IPS DF 4.7 (cell line): ENCODE measurements around the gene UBALD1.

Experiments used
- DNase-seq: peaks from one replicate; pipeline ENCODE4 v3.0.0-alpha.2; 2013; ENCODE audit warnings: low spot score; ENCODE audit errors: extremely low read depth

The UBALD1 gene

GRCh38 chr16:4646773-4647643, 32.3 kb upstream of the UBALD1 start:
- DNase-seq: no peak

- DNase-seq: no peak
Measured at GRCh38 chr16:4641895-4642294, 27.2 kb upstream of the UBALD1 start.

GRCh38 chr16:4641306-4641687, 26.6 kb upstream of the UBALD1 start:
- DNase-seq: no peak

- DNase-seq: no peak
Measured at GRCh38 chr16:4640572-4641305, 26.1 kb upstream of the UBALD1 start.

GRCh38 chr16:4639899-4640509, 25.3 kb upstream of the UBALD1 start:
- no peak for DNase-seq

GRCh38 chr16:4637501-4638166, 22.9 kb upstream of the UBALD1 start:
- no peak for DNase-seq

GRCh38 chr16:4636196-4636595, 21.5 kb upstream of the UBALD1 start:
- no peak for DNase-seq

GRCh38 chr16:4634768-4635167, 20.1 kb upstream of the UBALD1 start:
- DNase-seq: no peak

GRCh38 chr16:4633910-4634635, 19.4 kb upstream of the UBALD1 start:
- DNase-seq: no peak

- DNase-seq: no peak
Measured at GRCh38 chr16:4631444-4631843, 16.8 kb upstream of the UBALD1 start.

GRCh38 chr16:4628283-4628682, 13.6 kb upstream of the UBALD1 start:
- no peak for DNase-seq

GRCh38 chr16:4626396-4626795, 11.7 kb upstream of the UBALD1 start:
- DNase-seq: no peak

GRCh38 chr16:4625560-4626159, 11.0 kb upstream of the UBALD1 start:
- DNase-seq: no peak

GRCh38 chr16:4624827-4625559, 10.3 kb upstream of the UBALD1 start:
- DNase-seq: no peak

- peak; percentile 91 for DNase-seq
Measured at GRCh38 chr16:4624015-4624826, 9.5 kb upstream of the UBALD1 start, which contains the start of gene MGRN1. TSS of gene MGRN1 (plus strand) at chr16:4624826. CDS start at chr16:4624961, 135 bp downstream.

GRCh38 chr16:4623593-4623992, 8.9 kb upstream of the UBALD1 start:
- no peak for DNase-seq

- no peak for DNase-seq
Measured at GRCh38 chr16:4618645-4619418, 4.1 kb upstream of the UBALD1 start.

- no peak for DNase-seq
Measured at GRCh38 chr16:4617880-4618279, 3.2 kb upstream of the UBALD1 start.
